Pons (tissue), 1 donor: ENCODE measurements around the gene CIITA.

Source experiments
- DNase-seq: peaks from one replicate; pipeline ENCODE4 v3.0.0-alpha.2; 2016; ENCODE audit warnings: low spot score

Gene CIITA

GRCh38 chr16:10978871-10979446, 102.0 kb downstream of the CIITA start:
- DNase-seq, result peak; percentile 45

GRCh38 chr16:10979717-10980601, 103.0 kb downstream of the CIITA start:
- peak; percentile 69 for DNase-seq

GRCh38 chr16:10980813-10981212, 103.8 kb downstream of the CIITA start:
- no peak for DNase-seq

GRCh38 chr16:10981697-10982216, 104.8 kb downstream of the CIITA start:
- DNase-seq, result no peak

- peak; percentile 18 for DNase-seq
These were observed 105.6 kb downstream of the CIITA start for GRCh38 chr16:10982465-10983150.

GRCh38 chr16:10983159-10983558, 106.2 kb downstream of the CIITA start:
- no peak for DNase-seq

GRCh38 chr16:10984509-10984908, 107.5 kb downstream of the CIITA start:
- DNase-seq, result no peak
